Ureter (tissue), 1 donor: ENCODE data around the gene FABP7. TPM values are rescaled to one million over a fixed set of nuclear protein-coding genes. Genes with fewer than 3 reads are reported as not detected.

Source experiments
- DNase-seq: peaks from one replicate; pipeline ENCODE4 v3.0.0-alpha.2; 2020; ENCODE audit warnings: low spot score
- total RNA-seq: library from RNA; stranded (reverse); gene quantifications from one replicate; pipeline ENCODE4 v1.2.4, GENCODE V29; 2023
- donor health status: DM: yes; HTN: yes; CAD: no.

The FABP7 gene
- total RNA-seq, 1 donor from 2014 or later, result not detected

DNA sequence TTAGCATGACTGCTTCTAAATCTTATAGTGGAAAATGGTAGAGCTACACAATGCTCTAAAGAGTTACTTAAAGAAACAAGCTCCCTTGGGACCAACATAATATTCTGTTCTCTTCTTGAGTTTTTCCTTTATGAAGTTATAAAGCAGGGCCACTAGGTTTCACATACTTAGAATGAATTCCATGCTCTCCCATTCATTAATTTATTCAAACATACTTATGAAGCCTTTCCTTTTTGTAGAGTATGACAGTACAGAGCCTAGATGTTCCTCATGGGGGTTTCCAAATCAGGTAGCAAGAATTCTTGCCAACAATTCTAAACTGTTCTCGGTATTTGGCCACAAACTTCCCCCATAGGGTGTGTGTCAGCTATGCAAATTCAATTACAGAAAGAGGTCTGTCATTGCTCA is 20.6 kb upstream of the FABP7 start:
- DNase-seq, result no peak

GRCh38 chr6:122760330-122760729 is 19.2 kb upstream of the FABP7 start:
- DNase-seq, result no peak

- no peak for DNase-seq
Measured at GRCh38 chr6:122766256-122766655, 13.3 kb upstream of the FABP7 start.

DNA sequence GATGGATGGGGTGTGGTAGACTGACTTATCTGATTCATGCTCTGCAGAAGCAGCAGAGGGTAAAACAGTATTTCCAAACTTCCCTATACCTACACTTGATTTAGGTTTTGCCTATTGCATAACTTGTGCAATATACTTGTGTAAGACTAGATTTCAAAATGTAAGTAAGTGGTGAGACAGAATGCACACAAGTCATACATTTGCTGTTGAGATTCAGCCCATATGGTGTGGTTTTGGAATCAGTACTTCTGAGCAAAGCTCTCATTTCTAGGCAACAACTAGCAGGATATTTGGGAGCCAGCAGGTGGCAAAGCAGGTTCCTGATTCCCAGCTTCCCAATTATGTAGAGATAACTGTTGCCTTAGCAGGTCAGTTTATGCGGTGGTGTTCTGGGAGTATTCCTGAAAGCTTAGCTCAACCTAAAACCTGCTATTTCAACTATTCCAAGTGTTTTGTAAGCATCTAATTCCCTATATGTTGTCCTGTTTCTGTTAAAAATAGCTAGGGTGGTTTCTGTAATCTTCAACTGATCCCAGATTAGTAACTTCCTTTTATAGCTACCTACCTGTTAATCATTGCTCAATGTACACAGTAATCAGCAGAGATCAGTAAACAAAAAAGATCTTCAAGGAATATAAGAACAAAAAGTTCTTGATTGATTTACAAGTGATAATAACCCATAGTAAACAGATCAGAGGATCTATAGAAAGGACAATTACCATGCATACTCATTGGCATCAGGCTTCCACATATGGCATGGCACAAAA is 8.5 kb upstream of the FABP7 start:
- DNase-seq, result no peak

- no peak for DNase-seq
Measured at GRCh38 chr6:122772724-122773415, 6.6 kb upstream of the FABP7 start.

GRCh38 chr6:122775975-122776374 is 3.5 kb upstream of the FABP7 start:
- DNase-seq, result no peak

DNA sequence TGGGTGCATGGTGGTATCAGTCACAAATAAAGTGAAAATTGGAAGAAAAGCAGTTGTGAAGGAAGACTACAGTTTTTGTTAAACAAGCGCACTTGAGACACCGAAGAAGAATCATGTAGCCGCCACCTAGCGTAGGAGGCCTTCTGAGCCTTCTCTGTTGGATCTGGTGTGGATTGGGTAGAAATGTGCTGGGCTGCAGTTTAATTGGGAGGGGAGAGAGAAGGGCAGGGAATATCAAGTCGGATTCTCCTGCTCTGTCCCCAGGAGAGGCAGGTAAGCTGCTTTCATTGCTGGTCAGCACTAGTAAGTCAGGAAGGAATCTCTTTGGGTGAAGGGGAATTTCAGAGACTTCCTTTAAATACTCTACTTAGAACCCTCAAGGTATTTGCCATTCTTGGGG is 1.2 kb upstream of the FABP7 start:
- DNase-seq, result no peak

DNA sequence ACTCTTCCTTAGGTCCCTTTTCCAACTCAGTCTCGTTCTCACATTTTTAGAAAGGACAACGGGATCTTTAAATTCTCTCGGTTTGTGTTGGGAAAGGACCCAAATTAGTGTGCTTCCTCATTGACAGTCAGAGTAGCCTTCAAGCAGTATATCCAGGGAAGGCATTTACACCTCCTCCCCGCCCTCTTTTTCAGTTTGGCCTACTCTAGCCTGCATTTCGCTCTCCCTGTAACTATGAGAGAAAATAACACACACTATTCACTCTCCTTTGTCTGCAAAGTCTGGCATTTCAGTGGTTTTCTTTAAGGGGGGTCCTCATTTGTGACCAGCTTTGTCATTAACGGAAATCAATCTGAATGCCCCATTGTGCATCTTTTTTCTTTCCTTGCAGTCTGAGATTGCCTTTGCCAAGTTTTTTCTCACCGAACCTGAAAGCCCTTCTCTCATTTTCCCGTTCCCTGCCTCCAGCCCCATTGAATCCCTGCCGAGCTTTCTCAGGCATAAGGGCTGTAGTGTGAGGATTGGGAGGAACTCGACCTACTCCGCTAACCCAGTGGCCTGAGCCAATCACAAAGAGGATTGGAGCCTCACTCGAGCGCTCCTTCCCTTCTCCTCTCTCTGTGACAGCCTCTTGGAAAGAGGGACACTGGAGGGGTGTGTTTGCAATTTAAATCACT is 393 bp upstream of the FABP7 start:
- no peak for DNase-seq

DNA sequence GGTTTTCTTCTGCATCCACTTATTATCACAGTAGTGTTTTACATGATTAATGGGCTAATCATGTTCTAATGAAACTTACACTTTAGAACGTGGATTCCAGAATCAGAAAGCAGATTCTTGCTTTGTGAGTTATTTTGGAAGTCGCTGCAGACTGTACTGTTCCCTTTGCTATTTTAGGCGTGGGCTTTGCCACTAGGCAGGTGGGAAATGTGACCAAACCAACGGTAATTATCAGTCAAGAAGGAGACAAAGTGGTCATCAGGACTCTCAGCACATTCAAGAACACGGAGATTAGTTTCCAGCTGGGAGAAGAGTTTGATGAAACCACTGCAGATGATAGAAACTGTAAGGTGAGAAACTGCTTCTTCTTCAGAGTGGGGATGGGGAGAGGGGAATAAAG is 598 bp downstream of the FABP7 start:
- no peak for DNase-seq

- no peak for DNase-seq
Measured at GRCh38 chr6:122781716-122782115, 2.2 kb downstream of the FABP7 start.

DNA sequence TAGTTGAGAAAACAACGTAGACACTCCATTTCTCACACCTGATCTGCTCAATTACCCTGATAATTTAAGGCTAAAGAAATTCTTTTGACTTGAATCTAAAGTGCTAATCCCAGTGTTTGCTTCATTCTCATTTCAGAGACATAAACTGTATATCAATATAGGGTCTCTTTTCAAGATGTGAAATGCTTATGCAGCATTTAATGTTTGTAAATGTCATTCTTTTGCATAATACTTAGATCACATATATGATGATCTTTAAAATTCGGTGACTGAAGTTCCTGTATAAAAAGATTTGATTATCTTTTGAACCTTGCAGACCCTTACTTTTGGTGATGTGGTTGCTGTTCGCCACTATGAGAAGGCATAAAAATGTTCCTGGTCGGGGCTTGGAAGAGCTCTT is 3.9 kb downstream of the FABP7 start:
- DNase-seq, result no peak

DNA sequence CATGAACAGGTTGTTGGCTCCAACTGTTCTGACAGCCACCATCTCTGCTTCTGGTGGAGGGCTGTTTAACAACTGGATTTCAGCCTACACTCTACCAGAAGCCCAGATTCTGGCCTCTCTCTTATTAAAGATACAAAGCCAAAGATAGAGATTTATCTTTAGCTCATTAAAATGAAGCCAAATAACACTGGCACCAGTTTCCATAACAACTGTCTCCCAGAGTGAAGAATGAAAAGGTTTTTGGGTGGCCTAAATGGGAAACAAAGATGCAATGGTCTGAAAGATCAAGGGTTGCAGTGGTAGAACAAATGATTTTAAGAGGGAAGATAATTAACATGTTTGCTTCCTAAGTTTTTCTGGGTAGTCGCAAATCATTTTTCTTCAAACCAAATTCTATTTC is 6.4 kb downstream of the FABP7 start:
- no peak for DNase-seq

DNA sequence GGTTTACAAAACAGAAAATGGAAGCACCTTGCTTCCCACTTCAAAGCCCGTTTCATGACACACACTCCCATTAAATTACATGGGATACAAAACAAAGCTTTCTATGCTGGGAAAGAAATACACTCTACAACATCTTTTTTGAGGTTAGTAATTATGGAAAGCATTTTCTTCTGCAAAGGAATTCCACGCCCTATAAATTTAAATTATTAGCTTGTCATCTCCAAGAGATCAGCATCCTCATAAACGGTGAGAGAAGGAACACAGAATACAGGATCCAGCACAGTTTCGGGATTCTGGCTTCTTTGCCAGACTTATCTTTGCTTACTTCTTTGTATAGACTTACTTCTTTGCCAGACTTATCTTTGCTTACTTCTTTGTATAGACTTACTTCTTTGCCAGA is 8.2 kb downstream of the FABP7 start:
- DNase-seq, result no peak

- no peak for DNase-seq
Measured at GRCh38 chr6:122788208-122788607, 8.7 kb downstream of the FABP7 start.

DNA sequence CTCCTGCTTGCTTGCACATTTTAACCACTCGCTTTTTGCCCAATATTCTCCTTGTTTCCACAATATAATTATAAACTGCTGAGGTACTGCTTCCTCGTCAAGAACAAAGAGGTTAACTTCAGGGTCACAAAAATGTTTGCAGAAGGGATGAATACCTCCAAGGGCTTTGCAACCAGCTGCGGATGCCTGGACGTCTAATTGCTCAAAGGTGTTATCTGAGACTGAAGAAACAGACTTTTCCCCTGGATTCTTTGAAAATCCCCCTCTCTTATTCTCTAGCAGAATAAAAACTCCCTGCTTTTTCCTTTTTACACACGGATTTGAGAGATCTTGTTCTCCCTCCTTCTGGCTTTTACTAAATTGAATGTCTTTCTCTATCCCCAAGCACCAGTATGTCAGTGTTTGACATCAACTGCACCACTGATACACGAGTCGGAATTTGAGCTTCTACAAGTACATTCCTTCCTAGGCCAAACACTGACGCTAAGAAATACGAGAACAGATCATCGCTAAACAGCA is 9.2 kb downstream of the FABP7 start:
- no peak for DNase-seq

GRCh38 chr6:122789182-122790027 is 9.9 kb downstream of the FABP7 start, which contains the start of gene SMPDL3A:
SMPDL3A (plus strand) TSS chr6:122789258; CDS start chr6:122789347, 89 bp downstream.
- DNase-seq, result peak; percentile 76

DNA sequence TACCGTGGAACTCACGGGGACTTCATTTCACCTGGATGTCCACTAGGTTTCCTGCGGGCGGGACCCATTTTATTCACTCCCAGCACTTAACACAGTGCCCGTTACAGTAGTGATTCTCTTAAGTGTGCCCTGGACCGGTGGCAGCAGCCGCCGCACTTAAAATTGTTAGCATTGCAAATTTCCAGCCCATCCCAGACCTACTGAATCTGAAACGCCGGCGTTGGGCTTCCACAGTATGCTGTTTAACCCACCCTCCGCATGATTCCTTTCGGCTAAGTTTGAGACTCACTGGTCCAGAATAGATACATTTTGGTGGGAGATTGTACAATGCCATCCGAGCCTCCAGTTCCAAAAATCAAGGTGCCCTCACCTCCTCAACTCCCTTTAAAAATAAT is 10.5 kb downstream of the FABP7 start:
- DNase-seq, result no peak

DNA sequence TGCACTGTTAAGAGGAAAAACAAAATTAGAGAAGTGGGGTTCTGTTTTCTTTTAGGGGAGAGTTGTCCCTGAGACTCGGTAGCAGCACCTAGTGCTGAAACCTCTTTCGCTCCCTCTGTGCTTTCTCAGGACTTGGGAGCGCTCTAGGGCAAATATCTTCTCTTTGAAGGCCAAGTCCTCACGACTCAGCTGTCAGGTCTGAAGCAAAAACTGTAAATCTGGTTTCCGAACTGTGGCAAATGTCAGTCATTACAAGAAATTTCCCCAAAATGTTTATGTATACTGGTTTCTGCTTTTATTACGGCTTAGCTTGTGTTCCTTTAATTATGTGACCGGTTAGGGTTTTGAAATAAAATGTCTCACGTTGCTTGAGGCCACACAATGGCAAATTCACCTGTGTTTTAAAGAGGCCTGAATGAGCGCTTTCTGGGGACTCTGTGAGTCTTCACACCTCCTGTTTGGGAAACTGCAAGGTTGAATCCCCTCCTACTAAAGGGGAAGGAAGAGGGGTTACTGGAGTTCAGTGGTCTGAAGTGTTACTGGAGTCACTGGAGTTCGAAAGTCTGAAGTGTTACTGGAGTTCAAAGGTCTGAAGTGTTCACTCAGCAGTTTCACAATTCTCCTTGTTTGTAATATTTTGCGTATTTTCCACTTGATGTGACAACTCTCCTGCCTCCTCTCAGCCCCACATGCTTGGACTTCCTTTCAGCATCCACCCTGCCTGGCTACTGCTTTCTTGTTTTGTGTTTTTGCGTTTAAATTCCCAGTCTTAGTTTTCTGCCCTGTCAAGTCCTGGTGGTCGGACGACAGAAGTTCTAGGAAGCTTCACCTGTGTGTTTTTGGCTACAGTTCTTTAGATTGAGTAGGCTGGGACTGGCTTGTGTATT is 11.2 kb downstream of the FABP7 start:
- no peak for DNase-seq

- no peak for DNase-seq
Measured at GRCh38 chr6:122791310-122791679, 11.8 kb downstream of the FABP7 start.

GRCh38 chr6:122792766-122793165 is 13.2 kb downstream of the FABP7 start:
- no peak for DNase-seq

DNA sequence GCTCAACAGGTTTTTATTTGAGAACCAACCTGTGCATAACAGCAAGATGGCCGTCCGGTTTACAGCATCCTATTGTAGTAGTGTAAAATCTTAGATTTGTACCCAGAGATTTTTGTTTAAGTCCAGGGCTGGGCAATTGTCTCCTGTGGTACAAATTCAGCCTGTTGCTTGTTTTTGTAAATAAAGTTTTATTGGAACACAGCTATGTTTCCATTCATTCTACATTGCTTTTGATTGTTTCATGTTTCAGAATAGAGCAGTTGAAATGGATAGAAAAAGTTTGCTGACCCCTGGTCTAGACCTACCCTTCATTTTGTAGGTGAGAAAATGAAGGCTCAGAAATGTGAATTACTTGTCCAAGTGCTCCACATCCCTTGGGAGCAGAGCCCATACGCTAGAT is 18.0 kb downstream of the FABP7 start:
- no peak for DNase-seq
